Measurements from ENCODE around the gene CYBA. TPM values are rescaled to one million over a fixed set of nuclear protein-coding genes. Genes with fewer than 3 reads are reported as not detected.
A peak's percentile ranks its signal among the peaks of the same experiment; 100 is the strongest.

Gene CYBA
- polyA plus RNA-seq, 3 donors: 1,168 to 2,376 (median 2,092) TPM

DNA sequence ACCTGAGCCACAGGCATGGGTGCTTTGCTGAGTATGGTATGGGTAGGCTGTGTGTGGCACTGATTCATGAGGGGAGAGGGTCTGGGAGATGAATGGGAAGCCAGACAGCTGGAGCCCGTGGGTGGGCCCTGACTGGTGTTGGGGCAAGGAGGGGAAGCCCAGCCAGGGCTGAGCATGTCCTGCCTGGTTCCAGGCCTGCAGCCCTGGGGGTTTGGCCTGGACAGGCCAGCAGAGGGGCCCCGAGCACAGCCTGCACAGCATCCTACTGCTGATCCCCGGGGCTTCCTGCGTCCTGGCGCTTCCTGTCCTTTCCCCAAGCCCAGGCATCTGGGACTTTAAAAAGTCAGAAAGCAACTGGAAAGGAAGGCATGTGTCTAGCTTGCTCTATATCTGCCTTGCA is 16.6 kb upstream of the CYBA start:
- H3K9ac ChIP-seq (ENCODE audit: insufficient read depth, low read length, poor library complexity, severe bottlenecking): no peak overlapping the region
- Mint-ChIP-seq H3K4me3 (no peak overlapping the region), H3K9me3 (peaks cover 0 to 2% (median 0%) of the 10 kb centered on the region in 7 donors)

DNA sequence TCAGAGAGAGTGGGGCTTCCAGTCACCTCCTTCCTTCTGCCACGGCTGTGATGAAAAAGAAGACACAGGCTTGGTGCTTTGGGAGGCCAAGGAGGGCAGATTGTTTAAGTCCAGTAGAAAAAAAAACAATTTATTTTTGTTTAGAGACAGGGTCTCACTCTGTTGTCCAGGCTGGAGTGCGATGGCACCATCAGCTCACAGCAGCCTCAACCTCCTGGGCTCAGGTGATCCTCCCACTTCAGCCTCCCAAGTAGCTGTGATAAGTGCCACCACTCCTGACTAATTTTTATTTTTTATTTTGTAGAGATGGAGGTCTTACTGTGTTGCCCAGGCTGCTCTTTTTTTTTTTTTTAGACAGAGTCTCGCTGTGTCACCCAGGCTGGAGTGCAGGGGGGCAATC is 14.7 kb upstream of the CYBA start:
- 100% methylated on average over 1 of the region's 3 CpGs for WGBS (ENCODE audit: insufficient coverage)
- Mint-ChIP-seq H3K9me3 (peaks cover 0 to 2% (median 0%) of the 10 kb centered on the region in 7 donors), H3K36me3 (peaks cover 5 to 18% of the 10 kb centered on the region in 2 donors), H3K27me3 (ENCODE audit: low read depth in 3 of 3) (peaks cover under 1 to 3% (median 2%) of the 10 kb centered on the region in 3 donors), H3K4me3 (no peak overlapping the region), H3K27ac (no peak overlapping the region), H3K4me1 (peaks cover 19% of the 10 kb centered on the region)
- intact Hi-C loops (cut with micrococcal nuclease): loop anchor here (2.0 to 10.0 kb wide), 2 partner anchors 13 to 91 kb away; partner anchors contain the start of gene ZC3H18 (in 1 of the 2)
- no peak for DNase-seq
- no peak overlapping the region for H3K27ac ChIP-seq (ENCODE audit: low read depth in 1 of 2, low read length in 2 of 2)
- H2AFZ ChIP-seq (ENCODE audit: insufficient read depth, low read depth, low read length, poor library complexity, severe bottlenecking): no peak overlapping the region
- H3K9ac ChIP-seq (ENCODE audit: insufficient read depth, low read length, poor library complexity, severe bottlenecking): no peak overlapping the region
- H3K4me2 ChIP-seq (replicated peaks; ENCODE audit: extremely low read depth, low read length, poor library complexity, severe bottlenecking): no peak overlapping the region
- peaks cover 20 to 21% of the 10 kb centered on the region in 2 donors for H3K4me1 ChIP-seq (ENCODE audit: control insufficient read depth in 1 of 2, insufficient read depth in 2 of 2, low read length in 2 of 2)
- TF ChIP-seq, protein P1, sequence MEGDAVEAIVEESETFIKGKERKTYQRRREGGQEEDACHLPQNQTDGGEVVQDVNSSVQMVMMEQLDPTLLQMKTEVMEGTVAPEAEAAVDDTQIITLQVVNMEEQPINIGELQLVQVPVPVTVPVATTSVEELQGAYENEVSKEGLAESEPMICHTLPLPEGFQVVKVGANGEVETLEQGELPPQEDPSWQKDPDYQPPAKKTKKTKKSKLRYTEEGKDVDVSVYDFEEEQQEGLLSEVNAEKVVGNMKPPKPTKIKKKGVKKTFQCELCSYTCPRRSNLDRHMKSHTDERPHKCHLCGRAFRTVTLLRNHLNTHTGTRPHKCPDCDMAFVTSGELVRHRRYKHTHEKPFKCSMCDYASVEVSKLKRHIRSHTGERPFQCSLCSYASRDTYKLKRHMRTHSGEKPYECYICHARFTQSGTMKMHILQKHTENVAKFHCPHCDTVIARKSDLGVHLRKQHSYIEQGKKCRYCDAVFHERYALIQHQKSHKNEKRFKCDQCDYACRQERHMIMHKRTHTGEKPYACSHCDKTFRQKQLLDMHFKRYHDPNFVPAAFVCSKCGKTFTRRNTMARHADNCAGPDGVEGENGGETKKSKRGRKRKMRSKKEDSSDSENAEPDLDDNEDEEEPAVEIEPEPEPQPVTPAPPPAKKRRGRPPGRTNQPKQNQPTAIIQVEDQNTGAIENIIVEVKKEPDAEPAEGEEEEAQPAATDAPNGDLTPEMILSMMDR (IDR thresholded peaks at IDR 0.05): no peak
- peaks cover 6% of the 10 kb centered on the region for H3K79me2 ChIP-seq (ENCODE audit: insufficient read depth, low read length)
- no peaks in the 10 kb centered on the region for H3K9me3 ChIP-seq (replicated peaks in 1 of 2; ENCODE audit: control insufficient read depth in 1 of 2, insufficient read depth in 1 of 2, low read length in 2 of 2)
- H3K36me3 ChIP-seq (replicated peaks in 1 of 2; ENCODE audit: control insufficient read depth in 1 of 2, insufficient read depth in 2 of 2, low read length in 2 of 2): no peaks in the 10 kb centered on the region
- H4K20me1 ChIP-seq (ENCODE audit: insufficient read depth, low read length): no peaks in the 10 kb centered on the region
- no peaks in the 10 kb centered on the region for H3K27me3 ChIP-seq (ENCODE audit: control insufficient read depth in 2 of 2, insufficient read depth in 2 of 2, low read length in 2 of 2)
- H3K4me3 ChIP-seq (replicated peaks in 1 of 3; ENCODE audit: low read depth in 2 of 3, low read length in 3 of 3): no peak overlapping the region

More for the DNA sequence above, 16.6 kb upstream of the CYBA start:
- H4K20me1 ChIP-seq (ENCODE audit: insufficient read depth, low read length): no peaks in the 10 kb centered on the region
- no peak overlapping the region for H3K27ac ChIP-seq (ENCODE audit: low read depth in 1 of 2, low read length in 2 of 2)
- Mint-ChIP-seq H3K27ac (peak overlapping the region in 1 of 7 donors; percentile 38), H3K36me3 (peaks cover 5 to 18% of the 10 kb centered on the region in 2 donors), H3K27me3 (ENCODE audit: low read depth in 3 of 3) (peaks cover 0 to 5% (median 2%) of the 10 kb centered on the region in 3 donors), H3K4me1 (peaks cover 6% of the 10 kb centered on the region)
- peaks cover 11 to 14% of the 10 kb centered on the region in 2 donors for H3K4me1 ChIP-seq (ENCODE audit: control insufficient read depth in 1 of 2, insufficient read depth in 2 of 2, low read length in 2 of 2)
- no peak overlapping the region for H3K4me3 ChIP-seq (replicated peaks in 1 of 3; ENCODE audit: low read depth in 2 of 3, low read length in 3 of 3)
- H3K36me3 ChIP-seq (replicated peaks in 1 of 2; ENCODE audit: control insufficient read depth in 1 of 2, insufficient read depth in 2 of 2, low read length in 2 of 2): no peaks in the 10 kb centered on the region
- H2AFZ ChIP-seq (ENCODE audit: insufficient read depth, low read depth, low read length, poor library complexity, severe bottlenecking): no peak overlapping the region
- DNase-seq: no peak
- intact Hi-C loops (cut with micrococcal nuclease): loop anchor here in 1 of 2 donors (10.0 kb wide), 1 partner anchor 93 kb away; the partner anchor contains the start of gene ZC3H18
- H3K4me2 ChIP-seq (replicated peaks; ENCODE audit: extremely low read depth, low read length, poor library complexity, severe bottlenecking): no peak overlapping the region
- no peaks in the 10 kb centered on the region for H3K9me3 ChIP-seq (replicated peaks in 1 of 2; ENCODE audit: control insufficient read depth in 1 of 2, insufficient read depth in 1 of 2, low read length in 2 of 2)
- H3K27me3 ChIP-seq (ENCODE audit: control insufficient read depth in 2 of 2, insufficient read depth in 2 of 2, low read length in 2 of 2): no peaks in the 10 kb centered on the region
- peaks cover 2% of the 10 kb centered on the region for H3K79me2 ChIP-seq (ENCODE audit: insufficient read depth, low read length)
- 92% methylated on average over 2 of the region's 5 CpGs for WGBS (ENCODE audit: insufficient coverage)
- TF ChIP-seq, protein P1 (IDR thresholded peaks at IDR 0.05): no peak

Measured in CD14-positive monocyte (primary cell).